ENCODE results near the gene PLA2G4C. TPM values are rescaled to one million over a fixed set of nuclear protein-coding genes. Genes with fewer than 3 reads are reported as not detected.
A peak's percentile ranks its signal among the peaks of the same experiment; 100 is the strongest.

Gene PLA2G4C
- total and polyA plus RNA-seq, 9 donors, result 2.9 to 32.0 (median 4.9) TPM

DNA sequence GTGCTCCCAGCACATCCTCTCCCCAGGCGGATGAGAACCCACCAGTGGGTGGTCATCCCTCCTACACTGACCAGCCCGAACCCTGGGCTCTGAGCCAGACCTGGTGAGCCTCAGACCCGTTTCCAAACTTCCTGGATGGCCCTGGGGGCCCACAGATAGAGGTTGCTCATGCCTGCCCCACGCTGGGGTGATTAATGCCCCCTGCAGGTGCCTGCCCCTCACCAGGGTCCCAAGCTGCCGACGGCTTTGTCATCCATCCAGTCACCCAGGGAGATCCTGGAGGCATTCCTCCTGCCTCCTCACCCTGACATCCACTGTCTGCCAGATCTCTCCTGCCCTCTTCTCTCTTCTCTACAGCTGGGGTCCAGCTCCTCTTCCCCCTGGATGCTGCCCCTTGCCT, 28.4 kb upstream of the PLA2G4C start:
- no peak for TF ChIP-seq POLR2A (IDR thresholded peaks at IDR 0.05)
- no peaks in the 10 kb centered on the region for H3K4me1 ChIP-seq (ENCODE audit: insufficient read depth)
- H3K4me3 ChIP-seq, result no peak overlapping the region
- no peaks in the 10 kb centered on the region for H3K27me3 ChIP-seq
- WGBS, 3 donors, result 74 to 81% (median 78%) methylated on average over 6 of the region's 6 CpGs
- intact Hi-C loops (cut with DNase I), result no loop called here
- H3K9me3 ChIP-seq, result no peaks in the 10 kb centered on the region
- H3K27ac ChIP-seq, result no peak overlapping the region
- H3K36me3 ChIP-seq, result no peaks in the 10 kb centered on the region
- DNase-seq, result no peak

DNA sequence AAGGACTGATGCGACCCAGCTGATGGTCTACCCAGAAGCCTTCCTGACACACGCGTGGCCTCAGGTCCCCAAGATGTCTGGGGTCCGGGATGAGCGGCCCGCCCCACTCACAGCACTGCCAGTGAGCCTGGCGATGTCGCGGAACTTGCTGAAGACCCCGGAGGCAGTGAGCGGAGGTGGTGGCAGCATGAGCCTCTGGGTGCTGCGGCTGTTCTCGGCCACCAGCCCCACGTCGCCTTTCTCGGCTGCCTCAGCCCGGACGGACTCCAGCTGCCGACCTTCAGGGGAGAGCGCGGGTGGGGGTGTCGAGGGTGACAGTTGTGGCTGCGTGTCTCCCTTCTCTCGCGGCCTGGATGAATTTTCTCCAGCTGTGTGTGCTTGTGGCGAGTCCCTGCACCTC, 26.8 kb upstream of the PLA2G4C start:
- H3K9me3 ChIP-seq, result no peaks in the 10 kb centered on the region
- no peaks in the 10 kb centered on the region for H3K4me1 ChIP-seq (ENCODE audit: insufficient read depth)
- no peak for TF ChIP-seq POLR2A (IDR thresholded peaks at IDR 0.05)
- TF ChIP-seq EP300 (IDR thresholded peaks at IDR 0.05), result no peak
- TF ChIP-seq, protein P1, sequence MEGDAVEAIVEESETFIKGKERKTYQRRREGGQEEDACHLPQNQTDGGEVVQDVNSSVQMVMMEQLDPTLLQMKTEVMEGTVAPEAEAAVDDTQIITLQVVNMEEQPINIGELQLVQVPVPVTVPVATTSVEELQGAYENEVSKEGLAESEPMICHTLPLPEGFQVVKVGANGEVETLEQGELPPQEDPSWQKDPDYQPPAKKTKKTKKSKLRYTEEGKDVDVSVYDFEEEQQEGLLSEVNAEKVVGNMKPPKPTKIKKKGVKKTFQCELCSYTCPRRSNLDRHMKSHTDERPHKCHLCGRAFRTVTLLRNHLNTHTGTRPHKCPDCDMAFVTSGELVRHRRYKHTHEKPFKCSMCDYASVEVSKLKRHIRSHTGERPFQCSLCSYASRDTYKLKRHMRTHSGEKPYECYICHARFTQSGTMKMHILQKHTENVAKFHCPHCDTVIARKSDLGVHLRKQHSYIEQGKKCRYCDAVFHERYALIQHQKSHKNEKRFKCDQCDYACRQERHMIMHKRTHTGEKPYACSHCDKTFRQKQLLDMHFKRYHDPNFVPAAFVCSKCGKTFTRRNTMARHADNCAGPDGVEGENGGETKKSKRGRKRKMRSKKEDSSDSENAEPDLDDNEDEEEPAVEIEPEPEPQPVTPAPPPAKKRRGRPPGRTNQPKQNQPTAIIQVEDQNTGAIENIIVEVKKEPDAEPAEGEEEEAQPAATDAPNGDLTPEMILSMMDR (IDR thresholded peaks at IDR 0.05), result no peak
- DNase-seq, result no peak
- intact Hi-C loops (cut with DNase I), result no loop called here
- WGBS, 3 donors, result 88 to 90% (median 89%) methylated on average over 26 of the region's 26 CpGs
- no peaks in the 10 kb centered on the region for H3K27me3 ChIP-seq
- H3K27ac ChIP-seq, result no peak overlapping the region
- H3K4me3 ChIP-seq, result no peak overlapping the region
- H3K36me3 ChIP-seq, result no peaks in the 10 kb centered on the region

DNA sequence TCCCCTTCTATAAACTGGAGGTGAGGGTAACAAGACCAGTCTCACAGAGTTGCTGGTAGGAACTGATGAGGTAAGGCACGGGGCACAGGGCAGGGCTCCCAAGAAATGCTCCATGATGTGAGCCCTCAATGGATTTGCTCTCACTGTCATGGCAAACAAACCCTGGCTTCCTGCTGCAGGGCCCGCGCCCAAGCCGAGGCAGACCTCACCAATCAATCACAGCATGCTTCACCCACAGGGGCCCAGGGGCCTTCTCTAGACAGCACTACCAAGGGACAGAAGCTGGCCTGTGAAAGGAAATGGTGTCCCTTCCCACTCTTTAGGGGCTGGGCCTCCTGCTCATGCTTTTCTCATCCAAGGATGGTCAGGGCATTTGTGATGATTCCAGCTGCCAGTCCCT, 25.9 kb upstream of the PLA2G4C start:
- H3K27me3 ChIP-seq, result no peaks in the 10 kb centered on the region
- H3K4me3 ChIP-seq, result no peak overlapping the region
- 83 to 95% (median 88%) methylated on average over 3 to 4 of the region's 4 CpGs for WGBS, 3 donors
- DNase-seq, result no peak
- intact Hi-C loops (cut with DNase I), result no loop called here
- no peaks in the 10 kb centered on the region for H3K36me3 ChIP-seq
- H3K4me1 ChIP-seq (ENCODE audit: insufficient read depth), result no peaks in the 10 kb centered on the region
- no peak overlapping the region for H3K27ac ChIP-seq
- TF ChIP-seq, protein P1 (IDR thresholded peaks at IDR 0.05), result no peak
- TF ChIP-seq POLR2A (IDR thresholded peaks at IDR 0.05), result no peak
- no peak for TF ChIP-seq EP300 (IDR thresholded peaks at IDR 0.05)
- no peaks in the 10 kb centered on the region for H3K9me3 ChIP-seq

DNA sequence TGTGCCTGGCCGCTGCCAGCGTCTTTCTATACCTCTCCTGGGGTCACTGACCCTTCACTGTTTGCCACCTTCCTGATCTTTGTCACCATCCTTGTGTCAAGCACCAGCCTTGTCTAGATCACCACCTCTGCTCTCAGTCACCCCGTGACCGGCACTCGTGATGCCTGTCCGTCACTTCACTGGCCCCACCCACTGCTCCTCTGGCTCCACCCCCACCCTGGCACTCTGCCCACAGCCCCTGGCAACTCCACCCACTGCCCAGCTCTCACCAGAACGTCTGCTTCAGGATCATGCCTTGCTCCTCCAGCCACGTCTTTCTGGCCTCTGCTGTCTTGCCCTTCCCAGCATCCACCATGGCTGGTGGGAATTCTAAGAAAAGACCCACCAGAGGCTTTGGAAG, 24.8 kb upstream of the PLA2G4C start:
- peak in 1 of 5 donors; percentile 33 for DNase-seq
- no peak overlapping the region for H3K4me3 ChIP-seq
- intact Hi-C loops (cut with DNase I), result no loop called here
- WGBS, 3 donors, result 71 to 82% (median 74%) methylated on average over 8 of the region's 8 CpGs
- no peak overlapping the region for H3K27ac ChIP-seq
- H3K27me3 ChIP-seq, result no peaks in the 10 kb centered on the region
- H3K36me3 ChIP-seq, result no peaks in the 10 kb centered on the region
- no peaks in the 10 kb centered on the region for H3K4me1 ChIP-seq (ENCODE audit: insufficient read depth)
- no peak for TF ChIP-seq POLR2A (IDR thresholded peaks at IDR 0.05)
- TF ChIP-seq, protein P1 (IDR thresholded peaks at IDR 0.05), result no peak
- TF ChIP-seq EP300 (IDR thresholded peaks at IDR 0.05), result no peak
- no peaks in the 10 kb centered on the region for H3K9me3 ChIP-seq

DNA sequence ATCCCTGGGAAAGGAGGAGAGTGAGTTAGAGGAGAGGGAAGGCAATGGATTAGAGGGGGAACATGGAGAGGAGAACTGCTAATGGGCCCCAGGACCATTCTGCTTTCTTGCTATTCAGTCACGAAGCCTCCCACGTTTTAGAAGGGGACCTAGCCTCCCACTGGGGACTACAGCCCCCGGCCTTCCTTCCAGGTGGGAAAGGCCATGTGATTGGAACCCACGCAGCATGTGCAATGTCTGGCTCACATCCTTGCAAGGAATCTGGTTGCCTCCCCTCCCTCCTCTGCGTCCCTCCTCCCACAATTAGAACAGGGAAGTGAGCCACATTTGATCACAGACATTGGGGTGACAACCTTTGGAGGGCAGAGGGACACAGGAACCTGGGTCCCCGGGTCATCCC, 22.5 kb upstream of the PLA2G4C start:
- Histone ChIP-seq H3K27me3 (no peaks in the 10 kb centered on the region), H3K36me3 (no peaks in the 10 kb centered on the region), H3K9me3 (no peaks in the 10 kb centered on the region), H3K4me1 (ENCODE audit: insufficient read depth) (no peaks in the 10 kb centered on the region), H3K27ac (no peak overlapping the region), H3K4me3 (no peak overlapping the region)
- no peak for TF ChIP-seq EP300 (IDR thresholded peaks at IDR 0.05)
- no peak for TF ChIP-seq POLR2A (IDR thresholded peaks at IDR 0.05)
- TF ChIP-seq, protein P1 (IDR thresholded peaks at IDR 0.05), result no peak
- 71 to 84% (median 75%) methylated on average over 6 of the region's 6 CpGs for WGBS, 3 donors
- DNase-seq, result no peak
- intact Hi-C loops (cut with DNase I), result no loop called here
